ENCODE data around the gene SPOPL. TPM values are rescaled to one million over a fixed set of nuclear protein-coding genes. Genes with fewer than 3 reads are reported as not detected.

The SPOPL gene
- polyA plus RNA-seq, 1 donor: 12.0 TPM

GRCh38 chr2:138602166-138602460 lies 100.5 kb downstream of the SPOPL start:
- DNase-seq: peak; percentile 26

GRCh38 chr2:138607746-138608145 lies 106.2 kb downstream of the SPOPL start:
- DNase-seq: no peak

GRCh38 chr2:138609446-138609845 lies 107.9 kb downstream of the SPOPL start:
- no peak for DNase-seq

DNA sequence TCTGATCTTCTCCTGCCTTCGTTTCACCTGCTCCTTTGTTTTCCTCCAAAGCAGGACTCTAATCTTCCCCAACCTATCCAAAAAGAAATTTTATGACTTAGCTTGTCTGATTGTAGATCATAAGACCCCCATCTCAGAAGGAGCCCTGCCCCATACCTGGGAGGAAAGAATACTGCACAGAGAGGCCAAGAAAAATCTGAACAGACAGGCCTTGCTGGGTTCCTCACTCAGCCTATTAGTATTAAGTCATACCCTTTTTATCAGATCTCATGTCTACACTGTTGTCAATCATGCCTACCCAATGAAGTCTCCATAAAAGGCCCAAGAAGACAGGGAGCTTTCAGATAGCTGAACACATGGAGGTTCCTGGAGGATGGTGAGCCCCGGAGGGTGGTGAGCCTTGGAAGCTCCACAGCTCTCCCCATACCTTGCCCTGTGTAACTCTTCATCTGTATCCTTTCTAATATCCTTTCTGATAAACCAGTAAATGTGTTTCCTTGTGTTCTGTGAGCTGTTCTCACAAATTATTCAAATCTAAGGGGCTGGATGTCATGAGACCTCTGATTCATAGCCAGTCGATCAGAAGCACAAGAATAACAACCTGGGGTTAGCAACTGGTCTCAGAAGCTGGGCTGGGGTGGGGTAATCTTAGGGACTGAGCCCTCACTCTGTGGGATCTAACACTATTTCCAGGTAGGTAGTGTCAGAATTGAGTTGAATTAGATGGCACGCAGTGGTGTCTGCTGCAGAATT lies 108.8 kb downstream of the SPOPL start:
- no peak for DNase-seq

- no peak for DNase-seq
These were observed 113.7 kb downstream of the SPOPL start for GRCh38 chr2:138615257-138615656.

GRCh38 chr2:138617026-138617425 lies 115.5 kb downstream of the SPOPL start:
- DNase-seq: no peak

GRCh38 chr2:138618971-138619370 lies 117.4 kb downstream of the SPOPL start:
- no peak for DNase-seq

- DNase-seq: no peak
These were observed 118.9 kb downstream of the SPOPL start for GRCh38 chr2:138620431-138620830.

GRCh38 chr2:138621139-138621538 lies 119.6 kb downstream of the SPOPL start:
- no peak for DNase-seq

GRCh38 chr2:138622613-138623012 lies 121.0 kb downstream of the SPOPL start:
- DNase-seq: no peak
